ENCODE data around the gene RNF157. TPM values are rescaled to one million over a fixed set of nuclear protein-coding genes. Genes with fewer than 3 reads are reported as not detected.

Gene RNF157
- total and polyA plus RNA-seq, 2 of the 4 experiments (the other 2 are of a cell fraction): 0.54 to 1.3 TPM

DNA sequence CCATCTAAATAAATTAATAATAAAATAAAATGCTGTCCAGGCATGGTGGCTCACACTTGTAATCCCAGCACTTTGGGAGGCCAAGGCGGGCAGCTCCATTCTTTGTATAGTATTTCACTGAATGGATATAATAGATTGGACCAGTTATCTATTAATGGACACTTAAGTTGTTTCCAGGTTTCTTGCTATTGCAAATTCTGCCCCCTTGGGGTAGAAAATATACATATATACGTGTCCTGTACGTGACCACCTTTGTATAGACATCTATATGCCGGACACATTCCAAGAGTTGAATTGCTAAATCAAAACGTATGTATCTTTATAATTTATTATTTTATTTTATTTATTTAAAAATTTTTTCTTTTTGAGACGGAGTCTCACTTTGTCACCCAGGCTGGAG is 132.8 kb downstream of the RNF157 start:
- TF ChIP-seq SMC3 (IDR thresholded peaks at IDR 0.05; ENCODE audit: low read depth, low read length) (no peak), MAFK (IDR thresholded peaks at IDR 0.05; ENCODE audit: low read depth, low read length) (no peak), CHD1 (IDR thresholded peaks at IDR 0.05; ENCODE audit: low read depth, low read length) (no peak), POLR2A (IDR thresholded peaks at IDR 0.05; ENCODE audit: low read depth, low read length) (no peak), CEBPB (IDR thresholded peaks at IDR 0.05; ENCODE audit: low read depth, low read length) (no peak), BHLHE40 (IDR thresholded peaks at IDR 0.05; ENCODE audit: low read depth, low read length) (no peak)
- H4K20me1 ChIP-seq (ENCODE audit: insufficient read depth, low read length): peaks cover 5% of the 10 kb centered on the region; the same call in 1 of the 2 replicates
- H3K79me1 ChIP-seq (ENCODE audit: low read depth in 1 of 2, low read length in 2 of 2): peaks cover 6 to 18% of the 10 kb centered on the region in 2 experiments; a peak in 3 of 4 replicates
- H3K36me3 ChIP-seq (ENCODE audit: control insufficient read depth, insufficient read depth, low read length): no peaks in the 10 kb centered on the region
- H3K9me3 ChIP-seq (ENCODE audit: control insufficient read depth, insufficient read depth, low read length): no peaks in the 10 kb centered on the region
- intact Hi-C loops (cut with micrococcal nuclease): no loop called here
- no peak overlapping the region for H4K91ac ChIP-seq (ENCODE audit: insufficient read depth, low read depth, low read length)
- H3K14ac ChIP-seq (replicated peaks; ENCODE audit: low read depth, low read length): no peak overlapping the region
- no peak overlapping the region for H3K4me2 ChIP-seq (ENCODE audit: low read depth, low read length)
- WGBS, 2 experiments (ENCODE audit: extremely low coverage in 2 of 2, insufficient read length in 1 of 2): no CpG with 5 or more reads among the region's 6 CpGs
- no peak overlapping the region for H2AK9ac ChIP-seq (replicated peaks; ENCODE audit: low read depth, low read length, poor library complexity)
- CTCF ChIA-PET: interaction anchor here (0.7 to 0.8 kb wide), 2 partner anchors 145 to 172 kb away, joined by 3 to 6 read pairs; no protein-coding TSS in a partner anchor
- H3K4ac ChIP-seq (ENCODE audit: low read depth, low read length): no peak overlapping the region
- no peak overlapping the region for H4K8ac ChIP-seq (ENCODE audit: low read depth in 2 of 2, low read length in 2 of 2)
- H4K5ac ChIP-seq (ENCODE audit: low read depth, low read length): no peak overlapping the region
- H2BK20ac ChIP-seq (ENCODE audit: low read depth, low read length): no peak overlapping the region
- no peak overlapping the region for H3K23ac ChIP-seq (ENCODE audit: low read depth, low read length)
- no peak overlapping the region for H2BK5ac ChIP-seq (ENCODE audit: low read depth, low read length, poor library complexity, severe bottlenecking)
- H3K18ac ChIP-seq (ENCODE audit: low read depth, low read length): no peak overlapping the region
- no peak overlapping the region for H3K9ac ChIP-seq (ENCODE audit: low read depth, low read length)
- no peak overlapping the region for H3K4me3 ChIP-seq (ENCODE audit: insufficient read depth, low read depth, low read length)
- H2BK15ac ChIP-seq (ENCODE audit: low read depth, low read length): no peak overlapping the region
- ATAC-seq (ENCODE audit: low read depth) (no peak), DNase-seq (no peak)
- no peak overlapping the region for H2AK5ac ChIP-seq (ENCODE audit: low read depth, low read length)
- POLR2A ChIA-PET (ENCODE audit: unreplicated experiment): no interaction called here
- peaks cover 7% of the 10 kb centered on the region for H3K9me1 ChIP-seq (ENCODE audit: insufficient read depth, low read length)
- in situ Hi-C loops (cut with MboI; ENCODE audit: low sequenced_read_pairs): no loop called here
- H2BK120ac ChIP-seq (ENCODE audit: low read depth, low read length): no peak overlapping the region
- BruUV-seq (replicated peaks): no TSS peak
- no peaks in the 10 kb centered on the region for H3K27me3 ChIP-seq (ENCODE audit: control insufficient read depth, insufficient read depth, low read length)
- no peak overlapping the region for H3K56ac ChIP-seq (ENCODE audit: extremely low read depth, insufficient read depth, low read length)
- no peak overlapping the region for H3K27ac ChIP-seq (ENCODE audit: insufficient read depth, low read length)
- H3K4me1 ChIP-seq (ENCODE audit: control insufficient read depth, insufficient read depth, low read length): peaks cover 5% of the 10 kb centered on the region; the same call in 1 of the 2 replicates
- dilution Hi-C loops (cut with HindIII; ENCODE audit: low sequenced_read_pairs, unreplicated experiment): no loop called here
- no peak overlapping the region for H2AFZ ChIP-seq (replicated peaks; ENCODE audit: low read length, poor library complexity)

Measured in IMR-90 (cell line).